ENCODE data around the gene NOL6. TPM values are rescaled to one million over a fixed set of nuclear protein-coding genes. Genes with fewer than 3 reads are reported as not detected.

NOL6 gene
- total and polyA plus RNA-seq, 10 of the 15 experiments (the other 5 are each of a cell fraction or from before 2014, with no cell fraction given), result 8.3 to 53.2 (median 33.1) TPM

- in situ Hi-C loops (cut with MboI) (no loop called here), intact Hi-C loops (cut with micrococcal nuclease; ENCODE audit: unreplicated experiment) (no loop called here)
- H2AFZ ChIP-seq (ENCODE audit: control insufficient read depth, low read depth, low read length), result peak overlapping the region; percentile 38; the same call in 1 of the 2 replicates
- no peaks in the 10 kb centered on the region for H3K36me3 ChIP-seq (ENCODE audit: control insufficient read depth in 2 of 2, insufficient read depth in 2 of 2, low read length in 1 of 2)
- no TSS peak for BruUV-seq (replicated peaks)
- H3K4me2 ChIP-seq (ENCODE audit: control insufficient read depth, insufficient read depth), result peak overlapping the region; percentile 82
- 33% methylated on average over 19 of the region's 20 CpGs for WGBS (ENCODE audit: insufficient coverage, insufficient replicate concordance, low lambda C conversion rate, missing lambda C conversion rate)
- no peak overlapping the region for H3K27ac ChIP-seq (ENCODE audit: control insufficient read depth, insufficient read depth)
- peaks cover 36% of the 10 kb centered on the region for H3K4me1 ChIP-seq (ENCODE audit: control insufficient read depth, insufficient read depth, low read length)
- POLR2A ChIA-PET, result interaction anchor here (1.1 kb wide), 1 partner anchor 25 kb away, joined by 6 read pairs; the partner anchor contains the start of gene NOL6
- ATAC-seq, result no peak; the same call in 2 of the 3 replicates
- TF ChIP-seq IRF3 (IDR thresholded peaks at IDR 0.05) (no peak), NFXL1 (IDR thresholded peaks at IDR 0.05; ENCODE audit: borderline replicate concordance) (no peak), BHLHE40 (IDR thresholded peaks at IDR 0.05; ENCODE audit: borderline replicate concordance in 1 of 2, low read depth in 2 of 2, low read length in 1 of 2) (peak in 1 of 2 experiments; percentile 8; a peak in 1 of 4 replicates), SMAD5 (IDR thresholded peaks at IDR 0.05; ENCODE audit: low read depth) (no peak)
- SMC1A ChIA-PET (ENCODE audit: uncharacterized antibody, unreplicated experiment), result interaction anchor here (0.6 to 2.5 kb wide), 5 partner anchors 11 to 157 kb away, joined by 3 to 7 read pairs (median 3); partner anchors contain the start of gene NOL6
- DNase-seq (ENCODE audit: low read depth, low spot score), result no peak
- H4K20me1 ChIP-seq (ENCODE audit: control insufficient read depth, insufficient read depth), result no peaks in the 10 kb centered on the region
- H3K9me3 ChIP-seq (replicated peaks; ENCODE audit: control insufficient read depth, insufficient read depth, low read length), result no peaks in the 10 kb centered on the region
- H3K4me3 ChIP-seq, result peak overlapping the region; percentile 40; the same call in 1 of the 2 replicates
- peak; percentile 59 for FAIRE-seq
- no peak overlapping the region for H3K9ac ChIP-seq (ENCODE audit: control insufficient read depth, insufficient read depth, low read length)
- no peaks in the 10 kb centered on the region for H3K79me2 ChIP-seq (ENCODE audit: control insufficient read depth, insufficient read depth, low read length)
- CTCF ChIA-PET, result interaction anchor here (0.8 to 8.9 kb wide), 10 partner anchors 11 to 179 kb away, joined by 3 to 113 read pairs (median 8); partner anchors contain the start of genes AQP7 and NOL6
- RAD21 ChIA-PET (ENCODE audit: unreplicated experiment), result interaction anchor here (1.2 to 2.1 kb wide), 4 partner anchors 26 to 160 kb away, joined by 4 to 10 read pairs (median 6); partner anchors contain the start of gene NOL6
- 0 out of 4 replicates have a peak, but pooled peaks cover 0 to 1% of the 10 kb centered on the region in 2 experiments for H3K27me3 ChIP-seq (replicated peaks in 1 of 2; ENCODE audit: control insufficient read depth in 2 of 2, insufficient read depth in 2 of 2, low read length in 1 of 2)
These were observed 25.7 kb downstream of the NOL6 start for GRCh38 chr9:33447799-33448553.

All from GM12878 (cell line).